Endothelial cell of umbilical vein (primary cell): Measurements from ENCODE around the gene CSHL1.
"Not testable (repeated sequence)": the region's sequence is repeated elsewhere in the genome, so short reads cannot be mapped to it uniquely, and the experiment has no call there.

Experiments
- MYC ChIP-seq: IDR thresholded peaks from one replicate; pipeline ENCODE4 v1.6.1; 2011; ENCODE audit warnings: mild to moderate bottlenecking, low read depth, low read length
- POLR2A ChIP-seq: IDR thresholded peaks from 2 replicates; pipeline ENCODE4 v1.6.1; 2012; ENCODE audit warnings: low read depth, mild to moderate bottlenecking, control low read depth, low read length
- POLR2AphosphoS5 ChIP-seq: IDR thresholded peaks from 2 replicates; pipeline ENCODE4 v1.6.1; 2012; ENCODE audit warnings: low read depth, mild to moderate bottlenecking, control low read depth, low read length, moderate library complexity; ENCODE audit not compliant: insufficient read depth
- TF ChIP-seq, protein P1 (sequence below), 2 donors: IDR thresholded peaks; 1 replicate in 1 of 2; 2 replicates in 1 of 2; pipeline ENCODE4 v1.5.1; 2011; ENCODE audit warnings: low read length in 2 of 2, mild to moderate bottlenecking in 2 of 2, moderate library complexity in 2 of 2, control low read depth in 1 of 2, inconsistent platforms in 1 of 2, low read depth in 1 of 2; ENCODE audit not compliant: insufficient read depth in 1 of 2; ENCODE audit errors: extremely low read depth in 1 of 2

DNA sequence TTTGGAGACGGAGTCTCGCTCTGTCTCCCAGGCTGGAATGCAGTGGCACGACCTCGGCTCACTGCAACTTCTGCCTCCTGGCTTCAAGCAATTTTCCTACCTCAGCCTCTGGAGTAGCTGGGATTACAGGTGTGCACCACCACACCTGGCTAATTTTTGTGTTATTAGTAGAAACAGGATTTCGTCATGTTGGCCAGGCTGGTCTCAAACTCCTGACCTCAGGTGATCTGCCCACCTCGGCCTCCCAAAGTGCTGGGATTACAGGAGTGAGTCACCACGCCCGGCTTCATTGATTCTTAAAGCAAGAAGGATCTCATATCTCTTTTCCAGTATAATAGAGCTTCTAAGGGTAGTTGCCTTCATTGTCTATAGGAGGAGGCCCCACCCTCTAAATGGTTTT, 6.3 kb downstream of the CSHL1 start:
- TF ChIP-seq, protein P1, sequence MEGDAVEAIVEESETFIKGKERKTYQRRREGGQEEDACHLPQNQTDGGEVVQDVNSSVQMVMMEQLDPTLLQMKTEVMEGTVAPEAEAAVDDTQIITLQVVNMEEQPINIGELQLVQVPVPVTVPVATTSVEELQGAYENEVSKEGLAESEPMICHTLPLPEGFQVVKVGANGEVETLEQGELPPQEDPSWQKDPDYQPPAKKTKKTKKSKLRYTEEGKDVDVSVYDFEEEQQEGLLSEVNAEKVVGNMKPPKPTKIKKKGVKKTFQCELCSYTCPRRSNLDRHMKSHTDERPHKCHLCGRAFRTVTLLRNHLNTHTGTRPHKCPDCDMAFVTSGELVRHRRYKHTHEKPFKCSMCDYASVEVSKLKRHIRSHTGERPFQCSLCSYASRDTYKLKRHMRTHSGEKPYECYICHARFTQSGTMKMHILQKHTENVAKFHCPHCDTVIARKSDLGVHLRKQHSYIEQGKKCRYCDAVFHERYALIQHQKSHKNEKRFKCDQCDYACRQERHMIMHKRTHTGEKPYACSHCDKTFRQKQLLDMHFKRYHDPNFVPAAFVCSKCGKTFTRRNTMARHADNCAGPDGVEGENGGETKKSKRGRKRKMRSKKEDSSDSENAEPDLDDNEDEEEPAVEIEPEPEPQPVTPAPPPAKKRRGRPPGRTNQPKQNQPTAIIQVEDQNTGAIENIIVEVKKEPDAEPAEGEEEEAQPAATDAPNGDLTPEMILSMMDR (IDR thresholded peaks at IDR 0.05; ENCODE audit: extremely low read depth in 1 of 2, insufficient read depth in 1 of 2, low read depth in 1 of 2, low read length in 2 of 2), result not testable (repeated sequence)
- not testable (repeated sequence) for TF ChIP-seq MYC, POLR2AphosphoS5, POLR2A
